Type B pancreatic cell (in vitro differentiated cells): ENCODE measurements around the gene DENND1C. TPM values are rescaled to one million over a fixed set of nuclear protein-coding genes. Genes with fewer than 3 reads are reported as not detected.

Experiments used
- DNase-seq: peaks from one replicate; pipeline ENCODE4 v3.0.0; 2021; ENCODE audit warnings: mixed read lengths; ENCODE audit not compliant: unreplicated experiment; ENCODE audit errors: extremely low spot score
- H3K27ac Mint-ChIP-seq: 2 replicates; pipeline ENCODE4 v1.8.0; 2021; ENCODE audit warnings: mild to moderate bottlenecking, mixed read lengths
- H3K27me3 Mint-ChIP-seq: 2 replicates; pipeline ENCODE4 v1.8.0; 2021; ENCODE audit warnings: mixed read lengths
- H3K36me3 Mint-ChIP-seq: 2 replicates; pipeline ENCODE4 v1.8.0; 2021; ENCODE audit warnings: mixed read lengths
- H3K4me1 Mint-ChIP-seq: one replicate; pipeline ENCODE4 v1.8.0; 2021; ENCODE audit warnings: mixed read lengths; ENCODE audit not compliant: unreplicated experiment
- H3K4me3 Mint-ChIP-seq: 2 replicates; pipeline ENCODE4 v1.8.0; 2021; ENCODE audit warnings: mild to moderate bottlenecking, mixed read lengths
- H3K9me3 Mint-ChIP-seq: 2 replicates; pipeline ENCODE4 v1.8.0; 2021; ENCODE audit warnings: mixed read lengths
- CTCF ChIP-seq: fragments of 200-600 bp; sonication (generic); conservative IDR thresholded peaks from 2 replicates; pipeline ENCODE4 v1.5.0; 2021; ENCODE audit warnings: antibody characterized with exemption, mild to moderate bottlenecking
- total RNA-seq: library from RNA; stranded (reverse); gene quantifications from 2 replicates; pipeline ENCODE4 v1.2.1, GENCODE V29; 2021; ENCODE audit warnings: low replicate concordance

The DENND1C gene
- total RNA-seq, 1 donor from 2014 or later: 0.94 TPM

- H3K9me3 Mint-ChIP-seq: no peaks in the 10 kb centered on the region
- no peaks in the 10 kb centered on the region for H3K36me3 Mint-ChIP-seq
- H3K27me3 Mint-ChIP-seq: peaks cover 26% of the 10 kb centered on the region
- H3K27ac Mint-ChIP-seq: no peak overlapping the region
- no peak overlapping the region for H3K4me3 Mint-ChIP-seq
- H3K4me1 Mint-ChIP-seq: no peaks in the 10 kb centered on the region
- no peak for DNase-seq
- no peak for TF ChIP-seq CTCF
Observed at GRCh38 chr19:6484831-6485230, 3.2 kb upstream of the DENND1C start.

GRCh38 chr19:6484230-6484629 lies 2.6 kb upstream of the DENND1C start:
- Mint-ChIP-seq H3K4me1 (no peaks in the 10 kb centered on the region), H3K27ac (no peak overlapping the region), H3K4me3 (no peak overlapping the region), H3K9me3 (no peaks in the 10 kb centered on the region), H3K36me3 (no peaks in the 10 kb centered on the region), H3K27me3 (peaks cover 20% of the 10 kb centered on the region)
- no peak for DNase-seq
- no peak for TF ChIP-seq CTCF

- no peak for DNase-seq
- TF ChIP-seq CTCF: no peak
- no peaks in the 10 kb centered on the region for H3K36me3 Mint-ChIP-seq
- peaks cover 20% of the 10 kb centered on the region for H3K27me3 Mint-ChIP-seq
- no peak overlapping the region for H3K27ac Mint-ChIP-seq
- H3K4me3 Mint-ChIP-seq: no peak overlapping the region
- no peaks in the 10 kb centered on the region for H3K9me3 Mint-ChIP-seq
- no peaks in the 10 kb centered on the region for H3K4me1 Mint-ChIP-seq
Observed at GRCh38 chr19:6483235-6483634, 1.6 kb upstream of the DENND1C start.

- H3K4me1 Mint-ChIP-seq: no peaks in the 10 kb centered on the region
- no peaks in the 10 kb centered on the region for H3K9me3 Mint-ChIP-seq
- no peak overlapping the region for H3K4me3 Mint-ChIP-seq
- H3K27ac Mint-ChIP-seq: no peak overlapping the region
- H3K27me3 Mint-ChIP-seq: peaks cover 19% of the 10 kb centered on the region
- no peak for DNase-seq
- no peak for TF ChIP-seq CTCF
- no peaks in the 10 kb centered on the region for H3K36me3 Mint-ChIP-seq
Observed at GRCh38 chr19:6482343-6482686, 728 bp upstream of the DENND1C start.

- Mint-ChIP-seq H3K9me3 (no peaks in the 10 kb centered on the region), H3K36me3 (no peaks in the 10 kb centered on the region), H3K27ac (no peak overlapping the region), H3K4me3 (no peak overlapping the region), H3K4me1 (no peaks in the 10 kb centered on the region), H3K27me3 (peaks cover 22% of the 10 kb centered on the region)
- TF ChIP-seq CTCF: no peak
- no peak for DNase-seq
Observed at GRCh38 chr19:6480848-6481415, 655 bp downstream of the DENND1C start.
